Loucy (cell line): Measurements from ENCODE around the gene GMCL2.

ENCODE experiments used
- EZH2phosphoT487 ChIP-seq: fragments of 200-600 bp; IDR thresholded peaks from 2 replicates; pipeline ENCODE4 v1.6.1; 2018; ENCODE audit warnings: antibody characterized with exemption, mild to moderate bottlenecking, moderate library complexity, borderline replicate concordance
- TF ChIP-seq, protein P1 (sequence below): fragments of 200-600 bp; sonication (generic); conservative IDR thresholded peaks from 2 replicates; pipeline ENCODE4 v1.5.1; 2014; ENCODE audit warnings: mild to moderate bottlenecking, antibody characterized with exemption, low read length

DNA sequence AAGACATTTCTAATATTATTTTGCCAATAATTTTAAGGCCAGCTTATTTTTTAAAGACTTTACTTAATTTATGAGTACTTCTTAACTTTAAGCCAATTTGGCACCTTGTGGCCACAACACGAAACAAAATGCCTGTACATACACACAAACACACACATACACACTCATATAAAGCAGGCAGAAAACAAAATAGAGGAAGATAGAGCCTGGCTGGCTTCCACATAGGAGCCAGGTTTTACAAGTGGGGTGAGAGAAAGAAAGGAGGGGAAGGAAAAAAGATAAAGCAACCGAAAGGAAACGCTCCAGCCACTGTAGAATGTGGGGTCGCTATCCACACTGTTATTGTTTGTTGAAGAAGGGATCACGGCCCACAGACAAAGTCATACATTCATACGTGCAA, 10.4 kb downstream of the GMCL2 start:
- TF ChIP-seq, protein P1, sequence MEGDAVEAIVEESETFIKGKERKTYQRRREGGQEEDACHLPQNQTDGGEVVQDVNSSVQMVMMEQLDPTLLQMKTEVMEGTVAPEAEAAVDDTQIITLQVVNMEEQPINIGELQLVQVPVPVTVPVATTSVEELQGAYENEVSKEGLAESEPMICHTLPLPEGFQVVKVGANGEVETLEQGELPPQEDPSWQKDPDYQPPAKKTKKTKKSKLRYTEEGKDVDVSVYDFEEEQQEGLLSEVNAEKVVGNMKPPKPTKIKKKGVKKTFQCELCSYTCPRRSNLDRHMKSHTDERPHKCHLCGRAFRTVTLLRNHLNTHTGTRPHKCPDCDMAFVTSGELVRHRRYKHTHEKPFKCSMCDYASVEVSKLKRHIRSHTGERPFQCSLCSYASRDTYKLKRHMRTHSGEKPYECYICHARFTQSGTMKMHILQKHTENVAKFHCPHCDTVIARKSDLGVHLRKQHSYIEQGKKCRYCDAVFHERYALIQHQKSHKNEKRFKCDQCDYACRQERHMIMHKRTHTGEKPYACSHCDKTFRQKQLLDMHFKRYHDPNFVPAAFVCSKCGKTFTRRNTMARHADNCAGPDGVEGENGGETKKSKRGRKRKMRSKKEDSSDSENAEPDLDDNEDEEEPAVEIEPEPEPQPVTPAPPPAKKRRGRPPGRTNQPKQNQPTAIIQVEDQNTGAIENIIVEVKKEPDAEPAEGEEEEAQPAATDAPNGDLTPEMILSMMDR, result no peak
- no peak for TF ChIP-seq EZH2phosphoT487
